HG03432 (cell line): Measurements from ENCODE around the gene UBE2L3.
"Not testable (repeated sequence)": the region's sequence is repeated elsewhere in the genome, so short reads cannot be mapped to it uniquely, and the experiment has no call there.

Experiments
- ATAC-seq: cut with Tn5 transposase; IDR thresholded peaks from one replicate; pipeline ENCODE4 v1.9.1; 2021; ENCODE audit warnings: mild to moderate bottlenecking, moderate library complexity; ENCODE audit not compliant: unreplicated experiment

Gene UBE2L3

GRCh38 chr22:21599053-21599893 lies 31.8 kb downstream of the UBE2L3 start:
- no peak for ATAC-seq

- no peak for ATAC-seq
Measured at GRCh38 chr22:21602579-21602978, 35.1 kb downstream of the UBE2L3 start.

GRCh38 chr22:21603973-21604372 lies 36.5 kb downstream of the UBE2L3 start:
- ATAC-seq, result no peak

- ATAC-seq, result no peak
Measured at GRCh38 chr22:21605887-21606564, 38.5 kb downstream of the UBE2L3 start.

- ATAC-seq, result no peak
Measured at GRCh38 chr22:21606775-21607174, 39.3 kb downstream of the UBE2L3 start.

GRCh38 chr22:21609556-21610157 lies 42.1 kb downstream of the UBE2L3 start:
- ATAC-seq, result not testable (repeated sequence)

GRCh38 chr22:21611210-21611977 lies 43.9 kb downstream of the UBE2L3 start:
- no peak for ATAC-seq

GRCh38 chr22:21612858-21613257 lies 45.3 kb downstream of the UBE2L3 start:
- ATAC-seq, result no peak

- no peak for ATAC-seq
Measured at GRCh38 chr22:21613553-21614233, 46.2 kb downstream of the UBE2L3 start.

- ATAC-seq, result no peak
Measured at GRCh38 chr22:21615731-21616130, 48.2 kb downstream of the UBE2L3 start.

- ATAC-seq, result not testable (repeated sequence)
Measured at GRCh38 chr22:21617337-21617736, 49.8 kb downstream of the UBE2L3 start.

GRCh38 chr22:21621025-21621424 lies 53.5 kb downstream of the UBE2L3 start:
- no peak for ATAC-seq

GRCh38 chr22:21622011-21622918 lies 54.8 kb downstream of the UBE2L3 start:
- no peak for ATAC-seq

- ATAC-seq, result no peak
Measured at GRCh38 chr22:21622919-21623647, 55.6 kb downstream of the UBE2L3 start.

- ATAC-seq, result no peak
Measured at GRCh38 chr22:21623648-21623970, 56.1 kb downstream of the UBE2L3 start.

- no peak for ATAC-seq
Measured at GRCh38 chr22:21624120-21624879, 56.8 kb downstream of the UBE2L3 start.

- no peak for ATAC-seq
Measured at GRCh38 chr22:21624880-21625791, 57.6 kb downstream of the UBE2L3 start.
